Renal cortex interstitium (tissue), 11 donors: Measurements from ENCODE around the gene RBM39. TPM values are rescaled to one million over a fixed set of nuclear protein-coding genes. Genes with fewer than 3 reads are reported as not detected.
"Not testable (repeated sequence)": the region's sequence is repeated elsewhere in the genome, so short reads cannot be mapped to it uniquely, and the experiment has no call there.

Source experiments
- DNase-seq, 11 donors: peaks; one replicate each; pipeline ENCODE4 v3.0.0-alpha.2; 2013; ENCODE audit warnings: low read depth in 9 of 11, low spot score in 4 of 11; ENCODE audit errors: extremely low read depth in 1 of 11
- polyA plus RNA-seq, 3 donors: library from polyadenylated mRNA; unstranded; fragments of 120-200 nt; gene quantifications; one replicate each; pipeline ENCODE4 v1.2.1, GENCODE V29; 2013; ENCODE audit not compliant: insufficient read length in 3 of 3

Gene RBM39
- polyA plus RNA-seq, 3 donors, result 523 to 699 (median 635) TPM

GRCh38 chr20:35718321-35718720, 23.7 kb downstream of the RBM39 start:
- not testable (repeated sequence) for DNase-seq

- no peak for DNase-seq
Observed at GRCh38 chr20:35716330-35716729, 25.7 kb downstream of the RBM39 start.

GRCh38 chr20:35715652-35716051, 26.4 kb downstream of the RBM39 start:
- no peak for DNase-seq

GRCh38 chr20:35714127-35714526, 27.9 kb downstream of the RBM39 start:
- no peak for DNase-seq

GRCh38 chr20:35713120-35713519, 28.9 kb downstream of the RBM39 start:
- not testable (repeated sequence) for DNase-seq

- no peak for DNase-seq
Observed at GRCh38 chr20:35711588-35712209, 30.4 kb downstream of the RBM39 start.

GRCh38 chr20:35710884-35711587, 31.0 kb downstream of the RBM39 start:
- no peak for DNase-seq

- no peak for DNase-seq
Observed at GRCh38 chr20:35710039-35710438, 32.0 kb downstream of the RBM39 start.

- no peak for DNase-seq
Observed at GRCh38 chr20:35709259-35709658, 32.8 kb downstream of the RBM39 start.

- DNase-seq, result no peak
Observed at GRCh38 chr20:35708502-35708901, 33.6 kb downstream of the RBM39 start.

GRCh38 chr20:35706591-35707529, 35.2 kb downstream of the RBM39 start:
- not testable (repeated sequence) for DNase-seq

GRCh38 chr20:35705894-35706293, 36.2 kb downstream of the RBM39 start:
- not testable (repeated sequence) for DNase-seq

- DNase-seq, result no peak
Observed at GRCh38 chr20:35704514-35705261, 37.4 kb downstream of the RBM39 start.

GRCh38 chr20:35702824-35703695, 39.0 kb downstream of the RBM39 start:
- DNase-seq, result no peak

- DNase-seq, result no peak
Observed at GRCh38 chr20:35702051-35702823, 39.8 kb downstream of the RBM39 start.

- no peak for DNase-seq
Observed at GRCh38 chr20:35700625-35701148, 41.4 kb downstream of the RBM39 start.

- no peak for DNase-seq
Observed at GRCh38 chr20:35699957-35700624, 42.0 kb downstream of the RBM39 start.
